Panc1 (cell line): ENCODE results near the gene PSG1. TPM values are rescaled to one million over a fixed set of nuclear protein-coding genes. Genes with fewer than 3 reads are reported as not detected.

Source experiments
- ATAC-seq: fragments of 200-7000 bp; cut with Tn5 transposase; 2 replicates; pipeline ENCODE4 v1.9.1; 2020; ENCODE audit warnings: mild to moderate bottlenecking, moderate library complexity
- BruUV-seq: library from RNA; stranded (reverse); fragments of 400-500 nt; replicated peaks from 2 replicates; lab custom pipeline; 2021; lab: Mats Ljungman, UMichigan
- CTCF ChIA-PET: fragments of 300-600 bp; sonication (Branson Sonifier 250); formaldehyde crosslinking; loops from one replicate; lab custom pipeline; 2022; ENCODE audit warnings: antibody characterized with exemption; lab: Charles Lee
- POLR2A ChIA-PET: fragments of 300-600 bp; sonication (Branson Sonifier 250); formaldehyde crosslinking; loops from one replicate; lab custom pipeline; 2022; ENCODE audit warnings: antibody characterized with exemption; lab: Charles Lee
- DNase-seq: peaks from one replicate; pipeline ENCODE4 v3.0.0-alpha.2; 2010; ENCODE audit warnings: low read depth, low spot score
- H3K27ac ChIP-seq: 2 replicates; pipeline ENCODE4 v1.5.1; 2011; ENCODE audit warnings: mild to moderate bottlenecking, low read length, inconsistent platforms
- H3K27me3 ChIP-seq: fragments of 200-500 bp; sonication (Bioruptor generic); 2 replicates; pipeline ENCODE4 v1.6.0; 2014; ENCODE audit warnings: low read length, inconsistent platforms; ENCODE audit not compliant: control insufficient read depth, insufficient read depth
- H3K36me3 ChIP-seq: fragments of 200-500 bp; sonication (Bioruptor generic); 2 replicates; pipeline ENCODE4 v1.5.1; 2014; ENCODE audit warnings: inconsistent platforms, mild to moderate bottlenecking, low read length, moderate library complexity; ENCODE audit not compliant: control insufficient read depth, insufficient read depth
- H3K4me1 ChIP-seq: 2 replicates; pipeline ENCODE4 v1.5.1; 2011; ENCODE audit warnings: inconsistent platforms, mild to moderate bottlenecking, low read length, moderate library complexity; ENCODE audit not compliant: control insufficient read depth, insufficient read depth
- H3K4me3 ChIP-seq, 2 experiments: 2 replicates each; pipeline ENCODE4 v1.5.1; 2011 to 2012; ENCODE audit warnings: low read depth in 2 of 2, low read length in 2 of 2, mild to moderate bottlenecking in 2 of 2, inconsistent platforms in 1 of 2, moderate library complexity in 1 of 2
- H3K9me3 ChIP-seq: fragments of 200-500 bp; sonication (Bioruptor generic); 2 replicates; pipeline ENCODE4 v1.5.1; 2014; ENCODE audit warnings: low read depth, mild to moderate bottlenecking, inconsistent platforms, low read length, moderate library complexity; ENCODE audit not compliant: control insufficient read depth, insufficient read depth
- CTCF ChIP-seq: fragments of 450-650 bp; IDR thresholded peaks from 2 replicates; pipeline ENCODE4 v1.5.1; 2017; ENCODE audit warnings: mild to moderate bottlenecking
- REST ChIP-seq, 2 experiments: IDR thresholded peaks; 2 replicates each; pipeline ENCODE4 v1.6.1; 2011 to 2012; ENCODE audit warnings: low read depth in 2 of 2, control low read depth in 1 of 2, low read length in 1 of 2, mild to moderate bottlenecking in 1 of 2, moderate library complexity in 1 of 2; ENCODE audit not compliant: insufficient read depth in 1 of 2
- TCF7L2 ChIP-seq: IDR thresholded peaks from 2 replicates; pipeline ENCODE4 v1.6.1; 2011; ENCODE audit warnings: mild to moderate bottlenecking, low read depth, low read length, inconsistent platforms
- in situ Hi-C: cut with HindIII; loops from 2 replicates; pipeline ENCODE4 v1.10.0; 2016; ENCODE audit warnings: low sequenced_read_pairs, low pct_unique_long_range_greater_than_20kb
- intact Hi-C: fragments of 100-400 bp; cut with micrococcal nuclease; formaldehyde crosslinking; loops from one replicate; pipeline ENCODE4 v1.10.0; 2022; ENCODE audit not compliant: unreplicated experiment
- total RNA-seq: library from RNA; stranded (reverse); gene quantifications from one replicate; pipeline ENCODE4 v1.2.1, GENCODE V29; 2021; ENCODE audit not compliant: unreplicated experiment

The PSG1 gene
- total RNA-seq, 1 experiment from 2014 or later: not detected

GRCh38 chr19:42816894-42817293 lies 62.6 kb downstream of the PSG1 start:
- intact Hi-C loops: no loop called here
- no TSS peak for BruUV-seq
- no peaks in the 10 kb centered on the region for H3K4me1 ChIP-seq
- DNase-seq (no peak), ATAC-seq (no peak)
- ChIA-PET POLR2A (no interaction called here), CTCF (no interaction called here)
- H3K27me3 ChIP-seq: no peaks in the 10 kb centered on the region
- in situ Hi-C loops: no loop called here
- no peak overlapping the region for H3K4me3 ChIP-seq
- no peaks in the 10 kb centered on the region for H3K36me3 ChIP-seq
- H3K27ac ChIP-seq: no peak overlapping the region
- H3K9me3 ChIP-seq: no peaks in the 10 kb centered on the region
- TF ChIP-seq CTCF: no peak
- TF ChIP-seq TCF7L2: no peak
- no peak for TF ChIP-seq REST (IDR thresholded peaks at IDR 0.05; ENCODE audit: insufficient read depth in 1 of 2, low read depth in 2 of 2, low read length in 1 of 2)

Other genes with a start within 250 kb of the PSG1 start
- gene PSG3, start 139.2 kb downstream of the PSG1 start, total RNA-seq: not detected
- gene PSG8, start 114.0 kb downstream of the PSG1 start, total RNA-seq: not detected
- gene PSG6, start 38.2 kb upstream of the PSG1 start, total RNA-seq: not detected
- not detected for gene PSG7, start 57.5 kb upstream of the PSG1 start, total RNA-seq
- not detected for gene PSG11, start 146.8 kb upstream of the PSG1 start, total RNA-seq
- not detected for gene PSG2, start 203.0 kb upstream of the PSG1 start, total RNA-seq